ENCODE measurements around the gene TMCC3.
"Not testable (repeated sequence)": the region's sequence is repeated elsewhere in the genome, so short reads cannot be mapped to it uniquely, and the experiment has no call there.

Gene TMCC3

DNA sequence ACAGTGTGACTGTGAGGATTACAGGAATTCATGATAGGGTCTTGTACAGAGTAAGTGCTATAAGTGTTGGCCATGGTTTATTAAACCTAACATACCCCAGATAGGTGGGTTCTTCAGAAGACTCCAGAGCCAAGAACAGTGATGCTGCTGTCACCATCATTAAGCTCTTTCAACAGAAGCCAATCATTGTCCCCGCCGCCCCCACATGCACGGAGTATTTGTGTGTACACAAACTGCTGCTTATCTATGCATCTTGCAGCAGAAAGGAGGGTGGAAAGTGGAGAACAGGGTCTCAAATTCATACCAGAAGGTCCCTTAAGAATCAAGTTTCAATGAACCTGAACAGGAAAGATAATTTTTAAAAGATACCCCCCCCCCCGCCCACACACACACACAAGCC lies 51.2 kb downstream of the TMCC3 start:
- DNase-seq, result no peak

DNA sequence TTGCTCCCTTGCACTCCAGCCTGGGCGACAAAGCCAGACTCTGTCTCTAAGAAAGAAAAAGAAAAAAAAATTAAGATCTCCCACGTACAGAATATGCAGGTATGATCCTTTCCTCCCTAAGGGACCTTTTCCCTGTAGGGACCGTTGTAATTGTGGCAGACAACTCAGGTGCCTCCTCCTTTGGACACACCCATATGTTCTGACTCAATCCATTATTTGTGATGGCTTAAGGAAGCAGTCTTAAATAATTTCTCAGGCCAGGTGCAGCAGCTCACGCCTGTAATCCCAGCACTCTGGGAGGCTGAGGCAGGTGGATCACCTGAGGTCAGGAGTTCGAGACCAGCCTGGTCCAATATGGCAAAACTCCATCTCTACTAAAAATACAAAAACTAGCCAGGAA lies 53.1 kb downstream of the TMCC3 start:
- DNase-seq, result no peak

- DNase-seq, result no peak
Observed at GRCh38 chr12:94596596-94596995, 53.8 kb downstream of the TMCC3 start.

GRCh38 chr12:94595152-94595551 lies 55.2 kb downstream of the TMCC3 start:
- DNase-seq, result no peak

DNA sequence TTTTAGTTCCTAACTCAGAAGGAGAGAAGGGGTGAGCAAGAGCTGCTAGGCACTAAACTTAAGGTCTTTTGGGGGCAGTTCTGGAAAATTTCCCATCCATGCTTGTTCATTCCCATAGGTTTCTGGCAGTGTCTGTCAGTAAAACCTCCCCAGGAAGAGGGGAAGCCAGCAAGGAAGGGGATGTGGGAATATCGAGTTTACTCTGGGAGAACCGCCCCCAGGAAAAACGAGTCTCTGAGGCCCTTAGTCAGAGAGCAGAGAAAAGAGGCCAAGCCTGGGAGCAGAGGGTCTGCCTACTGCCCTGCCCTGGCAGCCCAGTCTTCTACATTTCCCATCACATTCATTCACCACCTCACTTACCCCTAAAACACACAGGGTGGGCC lies 55.9 kb downstream of the TMCC3 start:
- DNase-seq, result no peak

DNA sequence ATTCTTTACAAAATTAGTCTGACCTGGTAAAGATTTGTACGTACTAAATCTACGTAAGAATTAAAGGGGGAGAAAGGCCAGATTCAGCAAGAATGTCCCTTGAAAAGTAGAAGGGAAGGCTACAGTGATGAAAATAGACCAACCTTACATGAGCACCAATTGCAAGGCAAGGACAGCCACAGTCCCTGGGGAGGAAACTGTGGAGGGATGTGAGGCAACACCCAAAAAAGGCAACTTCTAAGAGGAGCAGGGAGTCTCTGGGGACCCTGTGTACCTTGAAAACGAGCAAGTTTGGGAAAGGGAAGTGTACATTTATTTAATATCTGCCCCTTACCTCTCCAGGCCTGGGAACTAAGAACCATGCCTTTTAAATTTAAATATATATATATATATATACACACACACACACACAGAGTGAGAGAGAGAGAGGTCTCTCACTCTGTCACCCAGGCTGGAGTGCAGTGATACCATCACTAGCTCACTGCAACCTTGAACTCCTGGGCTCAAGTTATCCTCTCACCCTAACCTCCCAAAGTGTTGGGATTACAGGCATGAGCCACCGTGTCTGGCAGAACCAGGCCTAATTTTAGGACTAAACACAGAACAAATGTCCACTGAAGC lies 56.4 kb downstream of the TMCC3 start:
- no peak for DNase-seq

DNA sequence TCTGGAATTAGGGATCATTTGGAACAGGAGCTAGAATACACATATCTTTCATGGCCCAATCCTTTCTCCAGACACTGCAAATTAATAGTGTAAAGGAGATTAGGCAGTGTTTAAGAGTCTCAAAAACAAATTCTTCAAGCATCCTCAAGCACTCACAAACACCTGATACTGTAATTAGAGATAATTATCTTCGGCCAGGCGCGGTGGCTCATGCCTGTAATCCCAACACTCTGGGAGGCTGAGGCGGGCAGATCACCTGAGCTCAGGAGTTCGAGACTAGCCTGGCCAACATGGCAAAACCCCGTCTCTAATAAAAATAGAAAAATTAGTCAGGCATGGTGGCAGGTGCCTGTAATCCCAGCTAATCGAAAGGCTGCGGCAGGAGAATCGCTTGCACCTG lies 57.6 kb downstream of the TMCC3 start:
- DNase-seq, result not testable (repeated sequence)

DNA sequence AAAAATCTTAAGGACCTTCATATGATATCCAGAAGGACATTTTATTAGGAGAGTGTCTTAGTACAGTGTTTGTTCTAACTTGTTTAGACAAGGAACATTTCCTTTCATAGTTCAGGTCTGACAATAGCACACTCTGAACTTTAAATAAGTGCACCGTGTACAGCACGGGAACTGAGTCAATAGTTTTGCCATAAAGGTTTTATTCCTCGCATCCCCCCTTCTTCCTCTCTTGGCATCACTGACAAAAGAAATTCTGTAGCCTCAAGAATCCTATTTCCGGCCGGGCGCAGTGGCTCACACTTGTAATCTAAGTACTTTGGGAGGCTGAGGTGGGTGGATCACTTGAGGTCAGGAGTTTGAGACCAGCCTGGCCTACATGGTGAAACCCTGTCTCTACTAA lies 58.3 kb downstream of the TMCC3 start:
- DNase-seq, result no peak

DNA sequence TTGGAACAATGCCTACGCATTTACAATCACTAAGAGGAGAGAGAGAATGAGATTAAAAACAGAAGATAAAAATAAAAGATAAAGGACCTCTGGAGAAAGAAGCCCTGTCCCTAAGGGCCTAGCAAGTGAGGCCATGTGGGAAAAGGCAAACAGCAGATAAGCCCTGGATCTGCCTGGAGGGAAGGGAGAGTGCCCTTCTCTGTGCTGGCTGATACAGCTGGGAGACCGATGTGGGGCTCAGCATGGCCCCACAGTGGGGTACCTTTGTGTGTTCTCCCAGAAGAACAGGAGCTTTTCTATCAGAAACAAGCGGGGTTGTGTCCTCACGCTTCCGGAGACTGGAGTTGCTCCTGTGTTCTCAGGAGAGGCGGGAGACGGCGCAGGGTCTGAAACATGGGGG lies 59.9 kb downstream of the TMCC3 start:
- DNase-seq, result no peak

DNA sequence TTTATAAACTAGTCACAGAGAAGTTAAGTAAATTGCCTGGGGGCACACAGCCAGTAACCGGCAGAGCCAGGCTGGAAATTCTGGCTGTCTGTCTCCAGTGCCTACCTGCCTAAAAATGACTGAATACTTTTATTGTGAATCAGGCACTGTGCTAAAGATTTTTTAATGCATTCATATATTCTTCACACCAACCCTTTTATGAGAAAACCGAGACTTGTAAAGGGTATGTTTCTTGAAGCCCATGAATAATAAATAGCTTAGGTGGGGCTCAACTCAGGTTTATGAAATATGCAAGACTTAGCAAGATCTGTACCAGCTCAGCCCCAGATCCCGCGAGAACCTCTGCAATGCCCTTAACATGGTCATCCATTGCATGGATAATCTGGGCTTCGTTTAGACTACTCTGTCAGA lies 60.8 kb downstream of the TMCC3 start:
- no peak for DNase-seq

- no peak for DNase-seq
Observed at GRCh38 chr12:94588346-94588745, 62.0 kb downstream of the TMCC3 start.

- no peak for DNase-seq
Observed at GRCh38 chr12:94587266-94588241, 62.8 kb downstream of the TMCC3 start.

- no peak for DNase-seq
Observed at GRCh38 chr12:94586589-94587259, 63.6 kb downstream of the TMCC3 start.

DNA sequence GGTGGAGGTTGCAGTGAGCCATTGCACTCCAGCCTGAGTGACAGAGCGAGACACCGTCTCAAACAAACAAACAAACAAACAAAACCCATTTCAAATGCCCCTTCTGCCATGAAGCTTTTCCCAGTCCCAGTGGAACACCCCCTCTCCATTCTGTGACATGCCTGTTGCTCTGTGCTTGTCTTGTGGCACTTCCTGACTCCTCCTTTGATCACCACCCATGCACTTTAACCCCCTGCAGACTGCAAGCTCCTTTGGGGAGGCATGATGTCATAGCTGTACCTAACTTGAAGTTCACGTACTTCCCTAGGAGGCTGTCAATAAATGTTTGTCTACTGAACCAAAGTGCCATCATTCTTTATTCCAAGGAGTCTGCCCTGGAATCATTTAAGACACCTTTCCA lies 64.7 kb downstream of the TMCC3 start:
- DNase-seq, result no peak

DNA sequence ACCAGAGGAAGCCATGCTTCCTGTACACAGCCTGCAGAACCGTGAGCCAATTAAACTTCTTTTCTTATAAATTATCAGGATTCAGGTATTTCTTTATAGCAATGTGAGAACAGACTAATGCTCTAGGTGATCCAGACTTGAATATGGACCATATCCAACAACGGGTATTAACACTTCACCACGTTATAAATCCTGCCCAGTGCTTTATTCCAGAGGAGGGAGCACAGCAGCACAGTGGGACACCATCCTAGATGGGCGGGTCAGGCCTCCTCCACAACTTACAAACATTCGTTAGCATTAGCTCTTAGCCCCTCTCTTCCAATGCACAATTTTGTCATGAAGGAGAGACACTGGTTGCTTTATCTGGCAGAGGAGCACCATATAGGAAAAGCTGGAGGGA lies 66.0 kb downstream of the TMCC3 start:
- DNase-seq, result no peak

GRCh38 chr12:94582591-94582990 lies 67.8 kb downstream of the TMCC3 start:
- DNase-seq, result no peak

DNA sequence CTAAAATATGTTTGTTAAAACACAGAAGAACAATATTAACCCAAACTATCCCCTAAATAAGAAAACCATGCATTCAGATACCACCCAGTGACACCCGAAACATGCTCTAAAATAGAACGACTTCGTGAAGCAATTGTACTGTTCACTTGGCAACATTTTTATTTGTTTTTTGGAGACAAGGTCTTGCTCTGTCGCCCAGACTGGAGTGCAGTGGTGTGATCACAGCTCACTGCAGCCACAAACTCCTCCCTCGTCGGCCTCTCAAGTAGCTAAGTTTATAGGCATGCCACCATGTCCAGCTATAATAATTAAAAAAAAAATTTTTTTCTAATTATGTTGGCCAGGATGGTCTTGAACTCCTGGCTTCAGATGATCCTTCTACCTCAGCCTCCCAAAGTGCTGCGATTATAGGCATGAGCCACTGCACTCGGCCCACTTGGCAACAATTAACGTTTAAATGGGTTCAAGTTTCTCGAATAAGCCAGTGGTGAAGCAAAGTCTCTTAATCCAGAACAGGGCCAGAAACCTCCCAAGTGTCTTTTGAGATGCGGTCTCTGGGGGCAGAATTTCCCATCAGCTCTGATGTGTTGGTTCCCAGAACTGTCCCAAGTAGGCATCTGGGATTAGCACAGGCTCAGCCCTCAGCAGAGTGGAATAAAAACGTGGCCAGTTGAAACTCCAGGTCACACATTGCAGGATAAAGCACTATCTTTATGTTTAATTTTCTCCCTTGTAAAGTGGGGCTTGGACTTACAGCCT lies 74.5 kb downstream of the TMCC3 start:
- DNase-seq, result no peak

- DNase-seq, result no peak
Observed at GRCh38 chr12:94575024-94575423, 75.3 kb downstream of the TMCC3 start.

- no peak for DNase-seq
Observed at GRCh38 chr12:94571556-94571955, 78.8 kb downstream of the TMCC3 start.

GRCh38 chr12:94570161-94570560 lies 80.2 kb downstream of the TMCC3 start:
- no peak for DNase-seq

- DNase-seq, result no peak
Observed at GRCh38 chr12:94567761-94568160, 82.6 kb downstream of the TMCC3 start.

GRCh38 chr12:94566345-94566744 lies 84.0 kb downstream of the TMCC3 start:
- DNase-seq, result no peak

DNA sequence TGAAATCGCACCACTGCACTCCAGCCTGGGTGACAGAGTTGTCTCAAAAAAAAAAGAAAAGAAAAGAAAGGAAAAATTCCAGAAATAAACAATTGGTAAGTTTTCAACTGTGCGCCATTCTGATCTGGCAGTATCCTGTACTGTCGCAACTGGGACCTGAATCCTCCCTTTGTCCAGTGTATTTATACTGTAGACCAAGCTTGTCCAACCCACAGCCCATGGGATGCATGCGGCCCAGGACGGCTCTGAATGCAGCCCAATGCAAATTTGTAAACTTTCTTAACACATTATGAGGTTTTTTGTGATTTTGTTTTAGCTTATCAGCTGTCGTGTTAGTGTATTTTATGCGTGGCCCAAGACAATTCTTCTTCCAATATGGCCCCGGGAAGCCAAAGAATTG lies 84.7 kb downstream of the TMCC3 start:
- no peak for DNase-seq
